ENCODE measurements around the gene HIVEP3. TPM values are rescaled to one million over a fixed set of nuclear protein-coding genes. Genes with fewer than 3 reads are reported as not detected.

Gene HIVEP3
- total and polyA plus RNA-seq, 3 experiments from 2014 or later: 15.1 to 24.0 (median 23.0) TPM

GRCh38 chr1:41488040-41488951, 430.4 kb downstream of the HIVEP3 start:
- no peaks in the 10 kb centered on the region for H3K4me1 ChIP-seq (ENCODE audit: insufficient read depth, low read length)
- no peaks in the 10 kb centered on the region for H3K36me3 ChIP-seq (ENCODE audit: insufficient read depth, low read length)
- no peak overlapping the region for H3K4me3 Mint-ChIP-seq
- H3K27me3 ChIP-seq (ENCODE audit: insufficient read depth, low read length, poor library complexity, severe bottlenecking): no peaks in the 10 kb centered on the region
- no peak overlapping the region for H3K27ac ChIP-seq (ENCODE audit: low read depth, low read length)
- H3K9me3 Mint-ChIP-seq: peaks cover 0 to 2% (median 0%) of the 10 kb centered on the region in 5 donors
- no peak overlapping the region for H3K27ac Mint-ChIP-seq
- H3K4me3 ChIP-seq (ENCODE audit: low read length): no peak overlapping the region
- CTCF ChIA-PET: no interaction called here
- peaks cover 7 to 20% of the 10 kb centered on the region in 2 donors for H3K27me3 Mint-ChIP-seq
- POLR2A ChIA-PET: no interaction called here
- peaks cover 0 to 4% (median 0%) of the 10 kb centered on the region in 3 donors for H3K4me1 Mint-ChIP-seq
- H3K36me3 Mint-ChIP-seq: no peaks in the 10 kb centered on the region
- no peak for DNase-seq
- no peaks in the 10 kb centered on the region for H3K9me3 ChIP-seq (ENCODE audit: low read length)

GRCh38 chr1:41487126-41488039, 431.3 kb downstream of the HIVEP3 start:
- no peaks in the 10 kb centered on the region for H3K36me3 Mint-ChIP-seq
- no peak overlapping the region for H3K4me3 ChIP-seq (ENCODE audit: low read length)
- DNase-seq: no peak
- H3K4me1 ChIP-seq (ENCODE audit: insufficient read depth, low read length): no peaks in the 10 kb centered on the region
- no peaks in the 10 kb centered on the region for H3K27me3 ChIP-seq (ENCODE audit: insufficient read depth, low read length, poor library complexity, severe bottlenecking)
- H3K4me1 Mint-ChIP-seq: peaks cover 0 to 4% (median 0%) of the 10 kb centered on the region in 3 donors
- H3K4me3 Mint-ChIP-seq: no peak overlapping the region
- POLR2A ChIA-PET: no interaction called here
- H3K27me3 Mint-ChIP-seq: peaks cover 4 to 24% of the 10 kb centered on the region in 2 donors
- CTCF ChIA-PET: no interaction called here
- no peak overlapping the region for H3K27ac Mint-ChIP-seq
- no peaks in the 10 kb centered on the region for H3K36me3 ChIP-seq (ENCODE audit: insufficient read depth, low read length)
- H3K9me3 ChIP-seq (ENCODE audit: low read length): no peaks in the 10 kb centered on the region
- peaks cover 0 to 2% (median 0%) of the 10 kb centered on the region in 5 donors for H3K9me3 Mint-ChIP-seq
- H3K27ac ChIP-seq (ENCODE audit: low read depth, low read length): no peak overlapping the region

GRCh38 chr1:41486371-41487125, 432.2 kb downstream of the HIVEP3 start:
- ChIA-PET POLR2A (no interaction called here), CTCF (no interaction called here)
- Histone ChIP-seq H3K27me3 (ENCODE audit: insufficient read depth, low read length, poor library complexity, severe bottlenecking) (no peaks in the 10 kb centered on the region), H3K4me3 (ENCODE audit: low read length) (no peak overlapping the region), H3K9me3 (ENCODE audit: low read length) (no peaks in the 10 kb centered on the region), H3K27ac (ENCODE audit: low read depth, low read length) (no peak overlapping the region), H3K4me1 (ENCODE audit: insufficient read depth, low read length) (no peaks in the 10 kb centered on the region), H3K36me3 (ENCODE audit: insufficient read depth, low read length) (no peaks in the 10 kb centered on the region)
- H3K4me3 Mint-ChIP-seq: no peak overlapping the region
- H3K9me3 Mint-ChIP-seq: peaks cover 0 to 2% (median 0%) of the 10 kb centered on the region in 5 donors
- peak overlapping the region in 1 of 8 donors; percentile 41 for H3K27ac Mint-ChIP-seq
- no peaks in the 10 kb centered on the region for H3K36me3 Mint-ChIP-seq
- H3K27me3 Mint-ChIP-seq: peaks cover 4 to 24% of the 10 kb centered on the region in 2 donors
- H3K4me1 Mint-ChIP-seq: peaks cover 0 to 4% (median 0%) of the 10 kb centered on the region in 3 donors
- DNase-seq: no peak

GRCh38 chr1:41486053-41486370, 432.7 kb downstream of the HIVEP3 start:
- H3K27me3 ChIP-seq (ENCODE audit: insufficient read depth, low read length, poor library complexity, severe bottlenecking): no peaks in the 10 kb centered on the region
- Mint-ChIP-seq H3K27ac (peak overlapping the region in 1 of 8 donors; percentile 41), H3K36me3 (no peaks in the 10 kb centered on the region), H3K27me3 (peaks cover 4 to 24% of the 10 kb centered on the region in 2 donors), H3K9me3 (peaks cover 0 to 2% (median 0%) of the 10 kb centered on the region in 5 donors), H3K4me1 (peaks cover 0 to 4% (median 0%) of the 10 kb centered on the region in 3 donors), H3K4me3 (no peak overlapping the region)
- ChIA-PET POLR2A (no interaction called here), CTCF (no interaction called here)
- no peak overlapping the region for H3K4me3 ChIP-seq (ENCODE audit: low read length)
- no peak overlapping the region for H3K27ac ChIP-seq (ENCODE audit: low read depth, low read length)
- DNase-seq: no peak
- no peaks in the 10 kb centered on the region for H3K4me1 ChIP-seq (ENCODE audit: insufficient read depth, low read length)
- H3K36me3 ChIP-seq (ENCODE audit: insufficient read depth, low read length): no peaks in the 10 kb centered on the region
- H3K9me3 ChIP-seq (ENCODE audit: low read length): no peaks in the 10 kb centered on the region

- Mint-ChIP-seq H3K9me3 (peaks cover 0 to 2% (median 0%) of the 10 kb centered on the region in 5 donors), H3K4me3 (no peak overlapping the region), H3K27ac (no peak overlapping the region), H3K27me3 (peaks cover 4 to 24% of the 10 kb centered on the region in 2 donors), H3K36me3 (no peaks in the 10 kb centered on the region), H3K4me1 (peaks cover 0 to 4% (median 0%) of the 10 kb centered on the region in 3 donors)
- POLR2A ChIA-PET: no interaction called here
- CTCF ChIA-PET: no interaction called here
- no peak for DNase-seq
- no peak overlapping the region for H3K4me3 ChIP-seq (ENCODE audit: low read length)
- H3K4me1 ChIP-seq (ENCODE audit: insufficient read depth, low read length): no peaks in the 10 kb centered on the region
- H3K36me3 ChIP-seq (ENCODE audit: insufficient read depth, low read length): no peaks in the 10 kb centered on the region
- no peaks in the 10 kb centered on the region for H3K27me3 ChIP-seq (ENCODE audit: insufficient read depth, low read length, poor library complexity, severe bottlenecking)
- H3K9me3 ChIP-seq (ENCODE audit: low read length): no peaks in the 10 kb centered on the region
- H3K27ac ChIP-seq (ENCODE audit: low read depth, low read length): no peak overlapping the region
Observed at GRCh38 chr1:41485605-41486004, 433.1 kb downstream of the HIVEP3 start.

GRCh38 chr1:41484402-41485241, 434.1 kb downstream of the HIVEP3 start, which contains the start of gene EDN2:
Gene EDN2 (minus strand): TSS chr1:41484683. CDS start chr1:41484601, 82 bp downstream.
- CTCF ChIA-PET: no interaction called here
- Histone ChIP-seq H3K36me3 (ENCODE audit: insufficient read depth, low read length) (no peaks in the 10 kb centered on the region), H3K9me3 (ENCODE audit: low read length) (no peaks in the 10 kb centered on the region), H3K27ac (ENCODE audit: low read depth, low read length) (no peak within 1 kb of the TSS), H3K4me3 (ENCODE audit: low read length) (no peak within 1 kb of the TSS), H3K27me3 (ENCODE audit: insufficient read depth, low read length, poor library complexity, severe bottlenecking) (no peaks in the 10 kb centered on the region), H3K4me1 (ENCODE audit: insufficient read depth, low read length) (no peaks in the 10 kb centered on the region)
- no peak within 1 kb of the TSS for H3K4me3 Mint-ChIP-seq
- no peak within 1 kb of the TSS for H3K27ac Mint-ChIP-seq
- H3K27me3 Mint-ChIP-seq: peaks cover 5 to 24% of the 10 kb centered on the region in 2 donors
- H3K4me1 Mint-ChIP-seq: peaks cover 0 to 4% (median 0%) of the 10 kb centered on the region in 3 donors
- no peak for DNase-seq
- peaks cover 0 to 2% (median 0%) of the 10 kb centered on the region in 5 donors for H3K9me3 Mint-ChIP-seq
- POLR2A ChIA-PET: no interaction called here
- H3K36me3 Mint-ChIP-seq: no peaks in the 10 kb centered on the region

- H3K27ac ChIP-seq (ENCODE audit: low read depth, low read length): no peak overlapping the region
- H3K36me3 Mint-ChIP-seq: no peaks in the 10 kb centered on the region
- no peak overlapping the region for H3K4me3 Mint-ChIP-seq
- no peak overlapping the region for H3K27ac Mint-ChIP-seq
- H3K9me3 ChIP-seq (ENCODE audit: low read length): no peaks in the 10 kb centered on the region
- ChIA-PET POLR2A (no interaction called here), CTCF (no interaction called here)
- H3K9me3 Mint-ChIP-seq: peaks cover 0 to 2% (median 0%) of the 10 kb centered on the region in 5 donors
- H3K27me3 ChIP-seq (ENCODE audit: insufficient read depth, low read length, poor library complexity, severe bottlenecking): no peaks in the 10 kb centered on the region
- no peak overlapping the region for H3K4me3 ChIP-seq (ENCODE audit: low read length)
- H3K27me3 Mint-ChIP-seq: peaks cover 5 to 20% of the 10 kb centered on the region in 2 donors
- no peak for DNase-seq
- no peaks in the 10 kb centered on the region for H3K4me1 ChIP-seq (ENCODE audit: insufficient read depth, low read length)
- peaks cover 0 to 4% (median 0%) of the 10 kb centered on the region in 3 donors for H3K4me1 Mint-ChIP-seq
- no peaks in the 10 kb centered on the region for H3K36me3 ChIP-seq (ENCODE audit: insufficient read depth, low read length)
Observed at GRCh38 chr1:41483960-41484401, 434.7 kb downstream of the HIVEP3 start.
